ENCODE results near the gene LRRC41.

GRCh38 chr1:46236882-46237281 lies 66.5 kb downstream of the LRRC41 start:
- TF ChIP-seq EP300 (IDR thresholded peaks at IDR 0.05) (no peak), CTCF (IDR thresholded peaks at IDR 0.05) (no peak), POLR2A (IDR thresholded peaks at IDR 0.05) (no peak)
